ENCODE results near the gene PPFIA1.
"Not testable (repeated sequence)": the region's sequence is repeated elsewhere in the genome, so short reads cannot be mapped to it uniquely, and the experiment has no call there.

The PPFIA1 gene

DNA sequence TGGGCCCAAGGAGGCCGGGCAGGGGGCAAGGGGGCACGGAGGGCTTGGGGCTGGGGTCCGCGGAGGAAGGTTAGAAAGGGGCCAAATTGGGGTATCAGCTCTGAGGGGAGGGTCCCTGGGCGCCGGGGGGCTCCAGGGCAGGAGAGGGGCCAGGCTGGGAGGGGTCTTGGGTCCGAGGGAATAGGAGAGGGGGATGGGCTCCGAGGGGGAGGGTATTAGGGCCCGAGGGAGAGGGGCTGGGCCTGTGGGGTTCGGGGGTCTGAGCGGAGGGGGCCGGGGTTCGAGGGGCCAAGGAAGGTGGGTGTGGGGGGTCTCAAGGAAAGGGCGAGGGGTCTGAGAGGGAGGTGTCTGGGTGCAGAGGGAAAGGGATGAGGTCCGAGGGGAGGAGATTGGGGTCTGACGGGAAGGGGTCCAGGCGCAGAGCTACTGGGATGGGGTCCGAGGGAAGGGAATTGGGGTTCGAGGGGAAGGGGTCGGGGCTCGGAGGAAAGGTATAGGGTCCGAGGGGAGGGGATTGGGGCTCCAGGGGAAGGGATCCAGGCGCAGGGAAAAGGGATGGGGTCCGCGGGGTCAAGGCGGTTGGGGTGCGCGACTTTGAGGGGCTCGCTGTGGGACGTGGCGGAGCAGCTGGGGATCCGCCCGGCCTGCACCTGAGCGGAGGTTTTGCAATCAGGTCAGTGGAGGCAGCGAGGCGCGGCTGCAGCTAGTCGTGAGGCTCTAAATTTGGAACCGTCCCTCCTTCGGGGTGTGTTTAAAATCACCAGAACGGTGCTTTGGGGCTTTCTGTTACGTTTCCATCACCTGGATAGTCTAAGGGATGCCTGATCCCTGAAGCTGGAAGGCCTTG is 128.6 kb downstream of the PPFIA1 start:
- DNase-seq = no peak

DNA sequence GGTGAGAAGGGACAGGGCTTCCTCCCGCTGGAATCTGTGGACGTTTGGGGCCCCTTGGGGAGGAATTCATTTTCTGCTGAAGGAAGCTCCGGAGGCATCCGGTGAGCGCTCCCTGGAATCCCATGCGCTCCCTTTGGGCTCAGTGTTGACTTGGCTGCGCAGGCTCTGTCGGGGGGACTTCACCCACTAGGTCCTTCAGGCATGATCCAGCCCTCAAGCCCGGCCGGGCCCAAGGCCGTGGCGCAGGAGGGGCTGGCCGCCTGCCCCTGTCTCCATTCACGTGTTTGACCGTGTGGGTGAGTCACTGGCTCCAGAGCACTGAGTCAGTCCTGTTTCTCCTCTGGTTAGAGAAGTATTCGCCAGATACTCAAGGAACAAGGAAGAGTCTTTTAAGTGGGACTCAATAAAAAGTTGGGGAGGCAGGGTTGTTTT is 129.2 kb downstream of the PPFIA1 start:
- no peak for DNase-seq

DNA sequence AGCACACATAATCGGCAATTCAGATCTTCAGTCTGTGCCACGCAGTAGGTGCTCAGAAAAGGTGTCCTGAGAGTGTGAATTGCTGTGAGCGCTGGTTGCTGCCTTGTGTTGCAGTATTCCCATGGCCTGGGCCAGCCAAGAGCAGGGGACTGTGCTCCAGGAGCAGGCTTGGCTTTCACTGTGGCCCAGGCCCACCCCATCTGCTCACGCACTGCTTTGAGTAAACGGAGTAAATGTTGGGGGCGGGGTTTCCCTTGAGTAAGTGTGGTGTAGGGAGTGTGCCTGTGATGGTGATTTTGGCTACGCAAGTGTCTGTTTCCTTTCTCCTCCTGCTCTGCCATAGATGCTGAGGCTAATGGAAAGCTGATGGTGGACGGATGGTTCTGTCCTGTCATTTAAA is 130.2 kb downstream of the PPFIA1 start:
- no peak for DNase-seq

DNA sequence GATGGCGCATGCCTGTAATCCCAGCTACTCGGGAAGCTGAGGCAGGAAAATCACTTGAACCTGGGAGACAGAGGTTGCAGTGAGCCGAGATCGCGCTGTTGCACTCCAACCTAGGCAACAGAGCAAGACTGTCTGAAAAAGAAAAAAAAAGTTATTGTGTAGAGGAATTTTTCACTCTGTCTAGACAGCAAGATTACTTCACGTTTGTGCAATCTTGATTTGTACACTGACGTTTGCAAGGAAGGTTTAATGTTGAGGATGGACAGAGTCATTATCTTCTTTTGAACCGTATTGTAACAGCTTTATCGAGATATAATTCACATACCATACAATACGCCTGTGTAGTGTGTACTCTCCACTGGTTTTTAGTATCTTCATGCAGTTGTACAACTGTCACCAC is 131.5 kb downstream of the PPFIA1 start:
- no peak for DNase-seq

DNA sequence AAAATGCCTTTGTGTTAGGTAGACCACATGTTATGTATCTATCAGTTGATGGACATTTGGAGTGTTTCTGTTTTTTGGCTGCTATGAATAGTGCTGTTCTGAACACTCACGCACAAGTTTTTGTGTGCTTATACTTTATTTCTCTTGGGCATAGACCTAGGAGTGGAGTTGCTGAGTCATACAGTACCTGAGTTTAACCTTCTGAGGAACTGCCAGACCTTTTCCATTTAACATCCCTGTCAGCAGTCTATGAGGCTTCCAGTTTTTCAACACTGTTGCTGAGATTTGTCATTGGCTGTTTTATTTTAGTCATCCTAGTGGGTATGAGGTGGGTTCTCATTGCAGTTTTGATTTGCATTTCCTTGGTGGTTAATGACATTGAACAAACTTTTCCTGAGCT is 132.2 kb downstream of the PPFIA1 start:
- no peak for DNase-seq

DNA sequence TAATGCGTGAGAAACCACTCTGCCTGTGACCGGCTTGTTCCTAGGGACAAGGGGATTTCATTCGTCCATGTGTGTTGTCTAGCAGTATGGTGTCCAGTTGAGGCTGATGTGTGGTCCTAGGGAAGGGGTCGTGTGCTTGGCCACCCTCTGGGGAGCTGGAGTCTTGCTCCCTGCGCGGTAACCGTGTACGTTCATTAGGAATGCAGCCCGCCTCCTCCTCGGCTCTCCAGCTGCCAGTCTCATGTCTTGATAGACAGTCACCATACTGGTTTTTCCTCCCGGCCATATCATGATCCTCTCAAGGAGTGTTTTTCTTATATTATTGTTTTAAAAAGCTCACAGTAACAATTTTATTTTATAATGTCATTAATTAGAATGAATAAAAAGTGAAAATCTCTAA is 133.8 kb downstream of the PPFIA1 start:
- DNase-seq = no peak

DNA sequence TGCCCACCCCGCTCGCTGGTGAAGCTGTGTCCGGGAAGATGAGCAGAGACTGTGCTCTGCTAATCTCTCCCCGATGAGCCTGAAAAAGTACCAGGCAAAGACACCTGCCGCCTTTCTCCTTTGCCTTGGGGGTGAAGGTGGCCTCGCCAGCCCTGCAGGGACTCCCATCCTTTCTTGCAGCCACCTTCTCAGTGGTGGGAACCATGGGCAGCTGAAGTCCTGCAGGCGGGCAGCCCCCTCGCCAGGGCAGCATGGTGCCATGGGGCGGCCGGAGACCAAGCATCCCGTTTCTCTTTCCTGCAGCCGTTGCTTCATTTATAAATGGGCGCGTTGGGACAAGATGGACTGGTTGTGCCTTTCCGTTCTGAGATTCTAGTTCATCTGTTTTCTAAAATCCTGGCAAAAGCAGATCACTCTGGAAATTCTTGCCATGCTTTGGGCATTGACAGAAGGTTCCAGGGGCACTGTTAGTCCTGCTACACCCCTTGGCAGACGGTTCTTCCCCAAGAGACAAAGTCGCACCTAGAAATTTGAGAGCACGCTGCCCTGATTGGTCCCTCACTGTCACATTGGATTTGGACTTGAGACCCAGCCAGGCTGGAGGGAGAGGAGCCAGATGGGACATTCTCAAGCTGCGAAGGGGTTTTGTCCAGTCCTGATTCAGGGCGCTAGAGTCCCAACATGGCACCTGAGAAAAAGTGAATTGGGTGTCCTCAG is 135.3 kb downstream of the PPFIA1 start:
- DNase-seq = no peak

DNA sequence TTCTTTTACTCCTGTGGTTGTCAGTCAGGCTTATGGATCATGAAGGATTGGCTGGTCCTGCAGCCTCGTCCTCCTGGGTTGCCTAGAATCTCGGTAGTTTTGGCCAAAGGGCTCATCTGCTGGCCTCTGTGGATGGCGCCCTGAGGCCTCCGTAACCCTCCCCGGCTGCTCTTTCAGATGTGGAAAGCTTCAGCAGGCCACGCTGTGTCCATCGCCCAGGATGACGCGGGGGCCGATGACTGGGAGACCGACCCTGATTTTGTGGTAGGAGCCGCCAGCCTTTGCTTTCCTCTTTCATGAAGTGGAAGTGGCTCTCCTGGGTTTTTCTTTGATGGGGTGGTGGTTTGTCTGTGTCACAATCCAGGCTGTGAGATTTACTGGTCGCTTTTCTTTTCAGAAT is 136.6 kb downstream of the PPFIA1 start:
- no peak for DNase-seq

DNA sequence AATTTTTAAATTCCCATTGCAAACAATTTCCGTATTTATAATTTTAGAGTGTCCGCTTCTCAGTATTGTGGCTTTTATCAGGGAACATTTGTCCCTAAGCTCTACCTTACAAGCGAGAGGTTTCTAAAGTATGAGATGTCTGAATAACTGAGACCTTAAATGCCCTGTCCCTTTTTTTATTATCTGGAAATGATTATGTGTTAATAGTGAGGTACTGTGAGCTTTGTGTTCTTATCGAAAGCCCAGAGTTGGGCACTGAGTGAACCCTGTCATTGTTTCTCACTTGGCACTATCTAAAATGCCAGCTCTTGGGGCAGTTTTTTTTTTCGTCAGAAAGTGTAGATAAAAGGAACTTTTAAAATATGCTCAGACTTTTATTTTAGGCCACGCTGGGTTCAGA is 137.3 kb downstream of the PPFIA1 start:
- no peak for DNase-seq

DNA sequence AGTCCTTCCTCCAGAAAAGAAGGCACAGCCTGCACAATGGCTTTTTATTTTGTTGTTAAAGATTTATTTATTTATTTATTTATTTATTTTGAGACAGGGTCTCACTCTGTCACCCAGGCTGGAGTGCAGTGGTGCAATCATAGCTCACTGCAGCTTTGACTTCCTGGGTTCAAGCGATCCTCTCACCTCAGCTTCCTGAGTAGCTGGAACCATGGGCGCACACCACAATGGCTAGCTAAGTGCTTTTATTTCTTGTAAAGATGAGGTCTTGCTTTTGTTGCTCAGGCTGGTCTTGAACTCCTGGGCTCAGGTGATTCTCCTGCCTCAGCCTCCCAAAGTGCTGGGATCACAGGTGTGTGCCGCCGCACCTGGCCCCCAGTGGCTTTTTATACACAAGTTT is 137.8 kb downstream of the PPFIA1 start:
- not testable (repeated sequence) for DNase-seq

DNA sequence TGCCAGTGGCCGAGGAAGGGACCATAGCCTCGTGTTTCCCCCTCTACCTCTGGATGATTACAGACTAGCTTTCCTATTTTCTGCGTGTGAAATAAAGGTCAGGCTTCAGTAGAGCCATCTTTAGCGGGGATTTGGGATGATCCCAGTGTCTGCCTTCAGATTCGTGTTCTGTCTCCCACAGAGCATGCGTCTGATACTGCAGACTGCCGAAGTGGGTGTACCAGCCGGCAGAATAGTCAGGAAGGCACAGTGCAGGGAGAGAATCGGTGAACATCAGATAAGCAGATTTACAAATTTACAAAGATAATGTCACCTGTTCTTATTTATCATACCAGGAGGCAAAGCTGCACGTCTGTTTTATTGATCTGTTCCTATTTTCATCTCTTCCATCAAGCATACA is 138.9 kb downstream of the PPFIA1 start:
- no peak for DNase-seq

DNA sequence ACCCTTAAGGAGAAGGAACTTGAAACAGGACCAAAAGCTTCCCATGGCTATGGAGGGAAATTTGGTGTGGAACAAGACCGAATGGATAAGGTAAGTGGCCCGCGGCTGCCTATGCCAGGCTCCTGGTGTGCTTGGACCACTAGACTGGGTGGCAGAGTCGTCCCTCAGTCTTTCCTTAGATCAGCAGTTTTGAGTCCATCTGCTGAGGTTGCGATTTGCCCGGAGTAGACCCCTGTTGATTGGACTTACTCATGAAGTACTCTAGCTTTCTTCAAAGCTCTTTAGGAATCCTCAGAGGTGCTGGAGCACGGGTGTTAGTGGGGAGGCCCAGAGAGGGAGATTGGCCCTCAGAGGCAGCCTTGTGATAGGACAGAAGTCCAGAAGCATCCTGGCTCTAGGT is 139.4 kb downstream of the PPFIA1 start:
- no peak for DNase-seq

DNA sequence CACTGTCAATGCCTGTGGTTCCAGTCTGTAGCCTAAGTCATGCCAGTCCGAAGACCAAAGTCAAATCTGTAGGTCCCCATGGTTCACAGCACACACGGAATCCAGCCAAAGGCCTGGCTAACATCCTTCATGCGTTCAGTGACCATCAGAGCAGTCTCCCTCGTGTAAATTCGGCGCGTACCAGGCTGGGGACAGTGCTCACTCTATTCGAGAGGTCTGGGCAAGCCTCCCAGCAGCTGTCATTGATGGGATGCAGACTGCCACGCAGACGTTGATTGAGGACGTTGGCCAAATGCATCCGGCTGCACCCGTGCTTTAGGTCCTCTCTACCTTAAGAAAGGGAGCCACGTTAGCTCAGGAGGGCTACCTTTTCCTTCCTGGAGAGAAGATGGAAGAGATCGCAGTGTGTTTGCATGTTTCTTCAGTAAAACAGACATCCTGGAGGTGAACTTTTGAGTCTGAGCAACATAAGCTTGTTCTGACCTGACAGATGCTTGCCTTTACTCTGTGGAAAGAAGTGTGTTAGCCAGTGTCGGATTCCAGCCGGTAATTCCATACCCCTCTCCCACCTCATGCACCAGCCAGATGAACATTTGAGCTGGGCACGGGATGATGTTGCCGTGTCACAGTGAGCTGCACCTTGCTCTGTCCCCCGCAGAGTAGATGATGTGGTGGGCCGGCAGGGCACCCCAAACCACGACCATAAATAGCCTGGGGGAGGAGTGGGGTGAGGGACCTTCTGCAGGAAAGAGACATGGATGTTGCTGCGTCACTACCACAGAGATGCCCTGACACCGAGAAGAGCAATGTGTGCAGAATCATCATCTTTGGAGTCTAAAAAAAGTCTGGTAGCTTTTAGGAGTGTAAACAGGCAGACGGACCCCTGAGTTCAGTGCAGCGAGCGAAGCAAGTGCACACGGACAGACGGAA is 140.1 kb downstream of the PPFIA1 start:
- no peak for DNase-seq

DNA sequence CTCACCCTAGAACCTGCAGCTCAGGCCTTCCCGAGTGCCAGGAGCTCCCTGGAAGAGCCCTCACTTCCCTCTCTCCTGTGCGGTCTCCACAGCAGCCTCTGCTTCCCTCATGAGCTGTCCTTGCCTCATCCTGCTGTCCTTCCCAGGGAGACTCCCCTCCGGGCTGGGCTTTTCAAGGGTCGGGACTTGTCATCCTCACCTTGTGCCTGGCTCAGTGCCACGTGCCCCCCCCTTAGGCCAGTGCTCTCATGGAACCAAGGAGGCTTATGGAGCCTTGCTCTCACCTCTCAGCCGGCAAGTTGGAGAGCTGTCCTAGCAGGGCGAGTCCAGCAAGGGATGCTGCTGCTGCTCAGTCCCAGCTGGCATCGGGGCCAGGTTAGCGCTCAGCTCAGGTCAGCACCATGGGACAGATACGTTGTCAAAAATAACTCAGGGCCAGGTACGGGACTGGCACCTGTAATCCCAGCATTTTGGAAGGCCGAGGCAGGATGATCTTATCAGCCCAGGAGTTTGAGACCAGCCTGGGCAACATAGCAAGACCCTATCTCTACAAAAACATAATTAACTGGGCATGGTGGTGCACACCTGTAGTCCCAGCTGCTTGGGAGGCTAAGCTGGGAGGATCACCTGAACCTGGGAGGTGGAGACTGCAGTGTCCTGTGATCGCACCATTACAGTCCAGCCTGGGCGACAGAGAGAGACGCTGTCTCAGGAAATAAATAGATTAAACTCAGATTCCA is 141.4 kb downstream of the PPFIA1 start:
- DNase-seq = no peak

DNA sequence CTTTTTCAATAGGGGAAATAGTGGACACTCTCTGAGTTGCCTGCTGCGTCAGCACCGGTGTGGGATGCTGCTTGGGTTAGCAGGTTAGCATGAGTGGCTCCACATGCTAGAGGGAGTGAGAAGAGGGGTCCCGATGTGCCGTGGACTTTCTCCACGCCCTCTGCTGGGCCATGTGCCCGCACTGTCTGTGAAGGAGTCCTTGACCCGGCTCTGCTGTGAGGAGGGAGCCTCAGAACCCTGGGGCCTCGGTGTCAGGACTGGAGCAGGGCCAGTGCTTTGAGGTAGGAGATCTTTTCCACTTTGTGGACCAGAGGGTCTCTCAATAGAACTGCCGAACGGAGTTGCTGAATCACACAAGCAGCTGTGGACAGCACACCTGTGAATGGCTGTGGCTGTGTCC is 142.7 kb downstream of the PPFIA1 start:
- DNase-seq = no peak

DNA sequence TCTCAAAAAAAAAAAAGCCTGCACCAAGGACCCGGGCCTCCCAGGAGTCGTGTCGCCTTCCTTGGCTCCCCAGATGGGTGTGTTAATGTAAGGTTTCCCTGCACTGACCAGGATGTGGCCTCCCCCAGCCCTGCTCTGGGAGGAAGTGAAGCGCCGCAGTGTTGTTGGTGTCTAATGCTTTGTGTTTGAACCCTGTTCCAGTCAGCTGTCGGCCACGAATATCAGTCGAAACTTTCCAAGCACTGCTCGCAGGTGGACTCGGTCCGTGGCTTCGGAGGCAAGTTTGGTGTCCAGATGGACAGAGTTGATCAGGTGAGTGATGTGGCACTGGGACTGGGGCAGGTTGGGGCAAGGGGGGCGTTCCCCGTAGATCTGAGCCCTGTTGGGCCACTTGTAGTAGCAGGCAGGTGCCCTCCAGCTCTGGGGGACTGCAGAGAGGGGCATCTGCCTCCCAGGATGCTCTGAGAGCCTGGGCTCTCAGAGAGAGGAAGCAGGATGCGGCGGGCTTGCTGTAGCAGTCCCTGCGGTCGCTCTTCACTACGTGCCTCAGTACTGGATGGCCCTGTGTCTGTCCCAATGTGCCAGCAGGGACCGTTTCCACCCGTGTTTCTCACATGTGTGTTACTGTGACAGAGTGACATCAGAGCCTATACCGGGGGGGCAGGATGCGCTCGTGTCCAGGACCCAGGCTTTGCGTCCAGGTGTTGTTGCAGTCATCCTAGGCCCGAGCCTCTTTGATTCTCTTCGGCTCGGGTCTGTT is 144.0 kb downstream of the PPFIA1 start:
- DNase-seq = no peak

DNA sequence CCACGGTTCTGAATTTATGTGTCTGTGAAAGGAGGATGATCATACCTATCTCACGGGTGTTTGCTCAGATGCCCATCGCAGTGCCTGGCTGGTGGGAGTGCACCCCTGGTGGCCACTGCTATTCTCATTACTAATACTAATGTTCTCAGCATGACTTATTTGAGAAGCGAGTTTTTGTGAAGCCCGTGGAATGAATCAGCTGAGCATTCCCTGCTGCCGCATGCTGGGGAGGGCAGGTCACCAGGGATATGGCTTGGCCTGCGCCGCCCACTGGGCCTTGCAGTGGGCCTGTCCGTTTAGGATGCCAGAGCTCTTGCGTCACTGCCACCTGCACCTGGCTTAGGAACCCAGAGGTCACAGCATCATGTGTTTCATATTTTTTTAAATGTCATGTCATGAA is 144.7 kb downstream of the PPFIA1 start:
- DNase-seq = no peak

DNA sequence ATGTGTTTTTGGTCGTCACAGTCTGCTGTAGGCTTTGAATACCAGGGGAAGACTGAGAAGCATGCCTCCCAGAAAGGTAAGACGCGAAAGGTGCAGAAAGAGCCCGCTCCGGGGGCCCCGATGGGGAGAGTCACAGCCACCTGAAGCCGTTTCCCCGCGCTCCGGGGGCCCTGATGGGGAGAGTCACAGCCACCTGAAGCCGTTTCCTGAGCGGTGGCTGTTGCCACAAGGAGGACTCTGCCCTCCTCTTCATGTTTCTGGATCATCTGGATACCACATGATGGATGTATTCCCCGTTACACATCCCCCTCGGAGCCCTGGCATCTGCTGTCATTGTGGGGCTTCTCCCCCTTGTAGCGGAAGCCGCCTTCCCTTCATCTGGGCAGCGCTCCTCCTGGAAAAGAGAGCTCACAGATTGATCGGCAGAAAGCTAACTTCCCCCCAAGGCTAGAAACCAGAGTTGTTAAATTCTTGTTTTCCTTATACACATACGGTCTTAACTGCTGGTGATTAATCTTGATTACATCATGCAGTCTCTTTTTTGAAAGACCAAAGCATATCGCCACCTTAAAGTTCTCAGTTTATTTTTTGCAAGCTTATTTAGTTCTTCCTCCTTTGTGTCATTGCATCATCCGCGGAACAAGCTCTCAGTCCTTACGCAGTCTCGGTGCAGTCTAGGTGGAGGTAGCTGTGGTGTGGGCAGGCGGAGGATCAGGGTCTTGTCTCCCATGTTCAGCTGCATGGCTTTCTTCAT is 145.3 kb downstream of the PPFIA1 start:
- DNase-seq = peak in 1 of 2 experiments; percentile 39

DNA sequence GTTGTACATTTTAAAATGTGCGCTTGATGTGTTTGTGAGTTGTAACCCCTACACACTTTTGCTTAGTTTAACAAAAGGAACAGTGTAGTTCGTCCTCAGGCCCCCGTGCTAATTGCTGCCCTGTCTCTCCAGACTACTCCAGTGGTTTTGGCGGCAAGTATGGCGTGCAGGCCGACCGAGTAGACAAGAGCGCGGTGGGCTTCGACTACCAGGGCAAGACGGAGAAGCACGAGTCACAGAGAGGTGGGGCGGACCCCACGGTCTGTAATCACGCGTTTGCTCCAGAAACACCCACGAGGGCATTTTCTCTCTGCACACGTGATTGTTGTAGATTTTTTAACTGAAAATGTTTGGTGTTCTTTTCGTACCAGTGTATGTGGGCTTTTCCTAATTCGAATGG is 146.4 kb downstream of the PPFIA1 start:
- DNase-seq = no peak

DNA sequence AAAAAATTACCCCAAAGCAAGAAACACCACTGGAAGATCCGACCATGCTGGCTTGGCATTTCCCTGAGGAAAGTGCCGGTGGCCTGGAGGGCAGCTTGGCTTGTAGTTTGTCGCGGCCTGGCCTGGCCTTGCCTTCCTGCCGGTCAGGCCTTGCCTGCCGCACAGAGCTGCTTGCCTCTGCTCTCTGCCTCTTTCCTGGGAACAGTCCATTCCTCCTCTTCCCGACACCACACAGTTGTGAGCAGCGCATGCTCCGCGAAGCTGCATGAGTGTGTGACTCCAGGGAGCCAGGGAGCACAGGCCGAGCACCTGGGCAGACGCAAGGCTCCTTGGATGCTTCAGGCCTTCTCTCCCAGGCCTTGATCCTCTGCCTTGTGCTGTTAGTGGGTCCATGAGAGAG is 147.6 kb downstream of the PPFIA1 start:
- no peak for DNase-seq

All from AML-193 (cell line).